Astrocyte of the spinal cord (primary cell): ENCODE measurements around the gene MIPEP.
A peak's percentile ranks its signal among the peaks of the same experiment; 100 is the strongest.
"Not testable (repeated sequence)": the region's sequence is repeated elsewhere in the genome, so short reads cannot be mapped to it uniquely, and the experiment has no call there.

Source experiments
- DNase-seq: peaks from one replicate; pipeline ENCODE4 v3.0.0; 2011; ENCODE audit warnings: low read depth, low spot score
- H3K4me3 ChIP-seq: 2 replicates; pipeline ENCODE4 v1.5.1; 2011; ENCODE audit warnings: low read depth, mild to moderate bottlenecking, low read length, moderate library complexity
- in situ Hi-C: cut with HindIII; loops from 2 replicates; pipeline ENCODE4 v1.10.0; 2017; ENCODE audit warnings: low sequenced_read_pairs
- TF ChIP-seq, protein P1 (sequence below): IDR thresholded peaks from 2 replicates; pipeline ENCODE4 v1.5.1; 2012; ENCODE audit warnings: low read depth, mild to moderate bottlenecking, low read length, inconsistent platforms

MIPEP gene

DNA sequence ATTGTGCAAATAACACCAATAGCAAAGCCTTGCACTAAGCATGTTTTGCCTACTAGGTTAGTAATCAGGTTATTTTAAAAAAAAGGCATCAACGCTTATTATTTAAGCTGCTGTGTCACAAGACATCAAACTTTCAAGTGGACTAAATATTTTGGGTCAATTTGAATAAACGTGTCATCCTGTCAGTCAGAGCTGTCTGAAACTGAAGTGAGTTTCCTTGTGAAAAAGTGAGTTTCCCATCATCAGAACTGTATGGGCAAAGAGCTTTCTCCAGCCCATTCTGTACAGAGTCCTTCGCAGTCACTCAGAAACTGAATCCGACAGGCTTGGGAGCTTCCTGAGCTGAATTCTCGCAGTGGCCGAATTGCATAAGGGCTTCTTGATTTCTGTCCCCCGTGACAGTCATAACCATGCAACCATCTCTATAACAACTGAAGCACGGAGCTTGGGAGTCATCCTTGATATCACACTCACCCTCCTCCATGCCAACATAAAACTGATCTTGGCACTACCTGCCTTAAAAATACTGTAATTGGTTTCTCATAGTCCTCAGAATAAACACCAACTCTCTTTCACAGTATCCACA, 139.8 kb downstream of the MIPEP start:
- DNase-seq, result no peak
- in situ Hi-C loops, result no loop called here
- H3K4me3 ChIP-seq, result no peak overlapping the region
- TF ChIP-seq, protein P1, sequence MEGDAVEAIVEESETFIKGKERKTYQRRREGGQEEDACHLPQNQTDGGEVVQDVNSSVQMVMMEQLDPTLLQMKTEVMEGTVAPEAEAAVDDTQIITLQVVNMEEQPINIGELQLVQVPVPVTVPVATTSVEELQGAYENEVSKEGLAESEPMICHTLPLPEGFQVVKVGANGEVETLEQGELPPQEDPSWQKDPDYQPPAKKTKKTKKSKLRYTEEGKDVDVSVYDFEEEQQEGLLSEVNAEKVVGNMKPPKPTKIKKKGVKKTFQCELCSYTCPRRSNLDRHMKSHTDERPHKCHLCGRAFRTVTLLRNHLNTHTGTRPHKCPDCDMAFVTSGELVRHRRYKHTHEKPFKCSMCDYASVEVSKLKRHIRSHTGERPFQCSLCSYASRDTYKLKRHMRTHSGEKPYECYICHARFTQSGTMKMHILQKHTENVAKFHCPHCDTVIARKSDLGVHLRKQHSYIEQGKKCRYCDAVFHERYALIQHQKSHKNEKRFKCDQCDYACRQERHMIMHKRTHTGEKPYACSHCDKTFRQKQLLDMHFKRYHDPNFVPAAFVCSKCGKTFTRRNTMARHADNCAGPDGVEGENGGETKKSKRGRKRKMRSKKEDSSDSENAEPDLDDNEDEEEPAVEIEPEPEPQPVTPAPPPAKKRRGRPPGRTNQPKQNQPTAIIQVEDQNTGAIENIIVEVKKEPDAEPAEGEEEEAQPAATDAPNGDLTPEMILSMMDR, result no peak

DNA sequence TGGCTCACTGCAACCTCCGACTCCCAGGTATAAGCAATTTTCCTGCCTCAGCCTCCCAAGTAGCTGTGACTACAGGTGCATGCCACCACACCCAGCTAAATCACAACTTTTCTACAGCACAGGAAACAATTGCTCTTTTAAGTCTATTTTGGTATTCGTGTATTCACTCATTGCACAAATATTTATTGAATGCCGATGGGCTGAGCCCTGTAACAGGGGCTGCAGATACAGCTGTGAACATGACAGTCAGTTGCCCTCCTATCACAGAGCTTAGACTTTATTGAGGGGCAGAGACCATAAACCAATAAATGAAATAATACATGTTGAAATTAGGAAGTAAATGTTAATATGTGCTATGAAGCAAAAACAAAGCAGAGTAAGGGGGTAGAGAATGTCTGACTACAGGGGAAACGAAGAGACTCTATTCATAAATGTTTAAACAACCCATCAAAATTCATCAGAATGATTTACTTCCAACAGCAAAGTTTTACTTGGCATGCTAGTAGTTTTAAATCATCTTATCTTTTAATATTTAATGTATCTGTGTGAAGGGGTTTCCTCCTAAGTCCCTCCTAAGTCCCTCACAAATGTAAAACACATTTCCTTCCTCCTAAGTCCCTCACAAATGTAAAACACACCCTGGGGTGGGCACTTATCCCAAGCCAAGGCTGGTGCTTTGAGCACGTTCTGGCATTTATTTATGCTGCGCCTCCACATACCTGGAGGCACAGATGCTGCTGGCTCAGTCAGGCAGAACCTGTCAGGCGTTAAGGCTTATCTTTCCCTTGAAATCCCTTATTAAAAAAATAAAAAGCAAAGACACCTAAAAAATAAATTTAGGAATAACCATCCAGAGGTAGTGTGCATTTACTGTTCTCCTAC, 140.8 kb downstream of the MIPEP start:
- H3K4me3 ChIP-seq, result no peak overlapping the region
- TF ChIP-seq, protein P1, result no peak
- in situ Hi-C loops, result no loop called here
- no peak for DNase-seq

DNA sequence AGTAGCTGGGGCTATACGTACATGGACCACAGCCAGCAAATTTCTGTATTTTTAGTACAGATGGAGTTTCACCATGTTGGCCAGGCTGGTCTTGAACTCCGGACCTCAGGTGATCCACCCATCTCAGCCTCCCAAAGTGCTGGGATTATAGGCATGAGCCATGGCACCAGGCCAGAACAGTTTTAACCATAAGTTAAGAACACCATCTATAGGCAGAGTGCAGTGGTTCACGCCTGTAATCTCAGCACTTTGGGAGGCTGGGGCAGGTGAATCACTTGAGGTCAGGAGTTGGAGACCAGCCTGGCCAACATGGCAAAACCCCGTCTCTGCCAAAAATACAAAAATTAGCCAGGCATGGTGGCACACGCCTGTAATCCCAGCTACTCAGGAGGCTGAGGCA, 143.1 kb downstream of the MIPEP start:
- H3K4me3 ChIP-seq, DNase-seq, in situ Hi-C loops: not testable (repeated sequence)

DNA sequence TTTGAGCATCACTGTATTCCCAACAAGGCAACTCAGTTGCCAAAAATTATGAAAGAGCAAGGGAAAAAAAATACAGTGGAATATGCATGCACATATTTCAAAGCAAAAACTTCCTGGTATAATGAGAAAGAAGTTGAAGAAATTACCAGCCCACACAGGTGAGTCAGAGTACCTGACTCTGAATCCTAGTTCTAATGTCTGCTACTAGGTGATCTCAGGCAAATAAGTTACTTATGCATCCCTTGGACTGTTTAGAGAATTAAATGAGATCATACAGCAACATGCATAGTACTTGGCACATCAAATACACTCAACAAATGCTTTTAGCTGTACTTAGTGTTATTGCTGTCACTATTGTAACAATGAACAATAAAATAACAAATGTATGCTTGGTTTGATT, 144.9 kb downstream of the MIPEP start:
- in situ Hi-C loops, result no loop called here
- TF ChIP-seq, protein P1, result no peak
- DNase-seq, result no peak
- H3K4me3 ChIP-seq, result no peak overlapping the region

DNA sequence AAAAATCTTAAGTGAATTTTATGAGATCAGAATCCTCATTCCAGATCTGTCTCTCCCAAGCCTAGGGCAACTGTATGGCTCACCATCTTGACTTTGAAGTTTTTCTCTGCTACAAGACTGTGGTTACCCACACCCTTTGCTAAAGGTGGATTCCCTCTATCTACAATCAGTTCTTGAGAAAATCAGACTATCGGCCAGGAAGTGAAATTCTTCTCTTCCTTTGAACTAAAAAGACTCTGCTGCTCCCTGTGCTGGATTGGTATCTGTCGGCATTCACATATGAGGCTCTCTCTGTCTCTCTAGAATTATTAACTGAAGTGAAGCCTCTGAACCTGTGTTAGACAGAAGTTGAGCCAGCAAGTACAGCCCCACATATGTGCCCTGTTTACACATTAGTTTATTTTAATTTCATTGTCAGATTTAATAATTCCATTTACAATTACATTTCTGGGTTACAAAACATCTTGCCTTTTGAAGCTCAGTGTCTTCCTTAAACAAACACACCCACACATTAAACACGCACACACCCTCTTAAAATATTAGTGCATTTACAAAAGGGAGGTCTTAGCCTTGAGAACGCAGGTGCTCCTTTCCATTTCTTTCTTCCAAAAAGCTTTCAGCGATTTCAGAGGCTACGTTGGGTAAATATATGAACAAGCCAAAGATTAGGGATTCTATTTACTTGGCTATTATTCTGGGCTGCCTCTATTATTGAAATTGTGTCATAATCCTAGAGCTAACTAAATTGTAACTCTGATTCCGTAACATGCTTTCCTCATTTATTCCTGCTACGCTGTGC, 145.7 kb downstream of the MIPEP start:
- H3K4me3 ChIP-seq, result no peak overlapping the region
- no peak for DNase-seq
- TF ChIP-seq, protein P1, result no peak
- in situ Hi-C loops, result no loop called here

DNA sequence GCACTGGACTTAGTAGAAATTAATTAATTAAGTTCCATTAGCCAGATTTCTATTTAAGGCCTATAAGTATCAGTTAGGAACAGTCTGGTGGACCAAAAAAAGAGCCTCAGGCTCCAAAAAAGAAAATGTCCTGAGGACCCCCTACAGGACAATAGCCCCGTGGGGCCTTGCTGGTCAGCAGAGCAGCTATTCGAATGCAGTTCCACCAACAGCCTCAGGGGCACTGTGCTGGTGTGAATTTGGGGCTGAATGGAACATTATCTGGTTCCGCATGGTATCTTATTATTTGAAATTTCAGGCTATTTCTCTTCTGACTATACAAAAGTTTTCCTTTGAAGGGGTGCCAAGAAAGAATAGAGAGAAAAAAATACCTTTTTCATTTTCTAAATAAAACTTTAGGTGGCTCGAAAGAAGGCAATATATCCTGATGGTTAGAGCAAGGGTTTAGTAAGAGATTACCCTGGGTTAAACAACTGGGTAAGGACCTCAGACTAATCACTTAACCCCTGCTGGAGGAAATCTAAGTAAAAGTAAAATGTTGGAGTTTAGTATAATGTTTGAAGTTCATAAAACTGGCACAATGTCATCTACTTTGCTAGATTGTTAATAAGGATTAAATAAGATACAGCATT, 147.2 kb downstream of the MIPEP start:
- TF ChIP-seq, protein P1, result peak; percentile 56
- in situ Hi-C loops, result no loop called here
- DNase-seq, result no peak
- no peak overlapping the region for H3K4me3 ChIP-seq
